H1 (cell line): Measurements from ENCODE around the gene SH3RF2. TPM values are rescaled to one million over a fixed set of nuclear protein-coding genes. Genes with fewer than 3 reads are reported as not detected.

Source experiments
- CTCF ChIA-PET: fragments of 300-600 bp; sonication (Branson Sonifier 250); formaldehyde crosslinking; loops from one replicate; lab custom pipeline; 2021; ENCODE audit not compliant: partially characterized antibody; lab: Charles Lee
- POLR2A ChIA-PET: fragments of 300-600 bp; sonication (Branson Sonifier 250); formaldehyde crosslinking; loops from one replicate; lab custom pipeline; 2021; ENCODE audit warnings: inconsistent platforms; ENCODE audit not compliant: partially characterized antibody; lab: Charles Lee
- DNase-seq, 2 experiments: peaks; one replicate each; pipeline versions ENCODE4 v3.0.0 to v3.0.0-alpha.2; 2010 to 2022; ENCODE audit warnings: low spot score in 2 of 2, low read depth in 1 of 2, mixed read lengths in 1 of 2
- FAIRE-seq: peaks from 2 replicates; lab custom pipeline; 2011; peaks lifted over from hg19 to GRCh38; lab: Jason Lieb, UNC
- H2AFZ ChIP-seq: 2 replicates; pipeline ENCODE4 v1.8.1; 2012; ENCODE audit warnings: low read length, inconsistent platforms
- H2AK5ac ChIP-seq: 2 replicates; pipeline ENCODE4 v1.6.1; 2013; ENCODE audit warnings: low read depth, low read length
- H2BK120ac ChIP-seq: replicated peaks from 2 replicates; pipeline ENCODE3; 2013; ENCODE audit warnings: low read depth, low read length, inconsistent platforms
- H2BK12ac ChIP-seq: 2 replicates; pipeline ENCODE4 v1.6.1; 2013; ENCODE audit warnings: low read depth, low read length
- H2BK15ac ChIP-seq: 2 replicates; pipeline ENCODE4 v1.6.1; 2013; ENCODE audit warnings: low read length
- H2BK20ac ChIP-seq: 2 replicates; pipeline ENCODE4 v1.6.1; 2013; ENCODE audit warnings: low read length
- H2BK5ac ChIP-seq: 2 replicates; pipeline ENCODE4 v1.6.1; 2013; ENCODE audit warnings: low read depth, low read length
- H3K14ac ChIP-seq: 2 replicates; pipeline ENCODE4 v1.6.1; 2013; ENCODE audit warnings: inconsistent platforms; ENCODE audit not compliant: insufficient read length
- H3K18ac ChIP-seq: 2 replicates; pipeline ENCODE4 v1.6.1; 2013; ENCODE audit warnings: low read length; ENCODE audit errors: extremely low read depth
- H3K23ac ChIP-seq: 2 replicates; pipeline ENCODE4 v1.6.1; 2013; ENCODE audit warnings: inconsistent platforms; ENCODE audit not compliant: insufficient read length
- H3K23me2 ChIP-seq: 2 replicates; pipeline ENCODE4 v1.6.1; 2013; ENCODE audit warnings: low read depth, low read length
- H3K27ac ChIP-seq: 2 replicates; pipeline ENCODE4 v1.6.1; 2011; ENCODE audit warnings: low read depth, low read length, inconsistent platforms
- H3K27me3 ChIP-seq, 4 experiments: replicated peaks in 1 of 4; 1 replicate in 1 of 4; 2 replicates in 3 of 4; pipeline versions ENCODE4 v1.6.1 to v1.8.1; 2011 to 2013; ENCODE audit warnings: low read length in 3 of 4, mild to moderate bottlenecking in 3 of 4, inconsistent platforms in 2 of 4, mixed read lengths in 2 of 4, moderate library complexity in 1 of 4; ENCODE audit not compliant: control insufficient read depth in 3 of 4, insufficient read depth in 3 of 4; ENCODE audit errors: extremely low read depth in 1 of 4
- H3K36me3 ChIP-seq, 4 experiments: 2 replicates each; pipeline versions ENCODE4 v1.6.1 to v1.8.1; 2011 to 2013; ENCODE audit warnings: mild to moderate bottlenecking in 4 of 4, low read length in 3 of 4, moderate library complexity in 2 of 4, control low read depth in 1 of 4, inconsistent platforms in 1 of 4; ENCODE audit not compliant: insufficient read depth in 4 of 4, control insufficient read depth in 2 of 4
- H3K4ac ChIP-seq: replicated peaks from 2 replicates; pipeline ENCODE3; 2013; ENCODE audit warnings: low read length, low read depth, mixed read lengths, inconsistent platforms; ENCODE audit not compliant: insufficient read length
- H3K4me1 ChIP-seq, 4 experiments: replicated peaks in 1 of 4; 1 replicate in 1 of 4; 2 replicates in 3 of 4; pipeline versions ENCODE4 v1.6.1 to v1.8.1; 2011 to 2013; ENCODE audit warnings: low read length in 3 of 4, inconsistent platforms in 2 of 4, mixed read lengths in 1 of 4; ENCODE audit not compliant: insufficient read depth in 4 of 4, control insufficient read depth in 3 of 4
- H3K4me2 ChIP-seq, 2 experiments: 2 replicates each; pipeline versions ENCODE4 v1.6.1 to v1.8.1; 2011 to 2013; ENCODE audit warnings: low read depth in 2 of 2, low read length in 2 of 2, control low read depth in 1 of 2, inconsistent platforms in 1 of 2, mild to moderate bottlenecking in 1 of 2; ENCODE audit not compliant: insufficient read depth in 1 of 2
- H3K4me3 ChIP-seq, 4 experiments: fragments of 200-600, 300-600 bp in 1 of 4; sonication (generic), shearing (Covaris generic), sonication (Bioruptor Twin) in 1 of 4; 2 replicates each; pipeline versions ENCODE4 v1.5.1 to v1.8.1; 2011 to 2016; ENCODE audit warnings: low read length in 4 of 4, low read depth in 3 of 4, control low read depth in 2 of 4, inconsistent platforms in 2 of 4, mild to moderate bottlenecking in 2 of 4, mixed read lengths in 1 of 4, moderate library complexity in 1 of 4; ENCODE audit not compliant: insufficient read depth in 2 of 4; ENCODE audit errors: extremely low read depth in 1 of 4
- H3K56ac ChIP-seq: replicated peaks from 2 replicates; pipeline ENCODE3; 2013; ENCODE audit warnings: low read depth, mild to moderate bottlenecking, mixed read lengths, low read length, inconsistent platforms; ENCODE audit not compliant: insufficient read length
- H3K79me1 ChIP-seq: 2 replicates; pipeline ENCODE4 v1.6.1; 2013; ENCODE audit warnings: low read depth, low read length, control low read depth
- H3K79me2 ChIP-seq, 2 experiments: 2 replicates each; pipeline versions ENCODE4 v1.6.1 to v1.8.1; 2012 to 2013; ENCODE audit warnings: low read length in 2 of 2, mild to moderate bottlenecking in 2 of 2, inconsistent platforms in 1 of 2; ENCODE audit not compliant: insufficient read depth in 2 of 2, control insufficient read depth in 1 of 2
- H3K9ac ChIP-seq, 4 experiments: replicated peaks in 1 of 4; 1 replicate in 1 of 4; 2 replicates in 3 of 4; pipeline versions ENCODE4 v1.6.1 to v1.8.1; 2011 to 2013; ENCODE audit warnings: low read depth in 3 of 4, low read length in 3 of 4, control low read depth in 2 of 4, mild to moderate bottlenecking in 2 of 4, moderate library complexity in 2 of 4, inconsistent platforms in 1 of 4; ENCODE audit errors: extremely low read depth in 1 of 4
- H3K9me3 ChIP-seq, 2 experiments: 2 replicates each; pipeline versions ENCODE4 v1.6.1 to v1.8.1; 2012 to 2013; ENCODE audit warnings: mild to moderate bottlenecking in 2 of 2, moderate library complexity in 2 of 2, control low read depth in 1 of 2, inconsistent platforms in 1 of 2, low read depth in 1 of 2, low read length in 1 of 2, mixed read lengths in 1 of 2; ENCODE audit not compliant: insufficient read depth in 2 of 2
- H4K20me1 ChIP-seq, 2 experiments: replicated peaks in 1 of 2; 2 replicates each; pipeline versions ENCODE3 to v1.8.1; 2011 to 2013; ENCODE audit warnings: inconsistent platforms in 2 of 2, low read length in 2 of 2, mild to moderate bottlenecking in 1 of 2; ENCODE audit not compliant: insufficient read depth in 2 of 2, control insufficient read depth in 1 of 2
- H4K5ac ChIP-seq: 2 replicates; pipeline ENCODE4 v1.6.1; 2013; ENCODE audit warnings: low read length, low read depth, mixed read lengths, inconsistent platforms; ENCODE audit not compliant: insufficient read length
- H4K8ac ChIP-seq: 2 replicates; pipeline ENCODE4 v1.8.0; 2013; ENCODE audit warnings: mild to moderate bottlenecking, moderate library complexity, low read length, inconsistent platforms; ENCODE audit not compliant: insufficient read depth; ENCODE audit errors: extremely low read depth
- H4K91ac ChIP-seq: replicated peaks from 2 replicates; pipeline ENCODE3; 2013; ENCODE audit warnings: low read length, mixed read lengths, inconsistent platforms; ENCODE audit not compliant: insufficient read length
- BACH1 ChIP-seq: IDR thresholded peaks from 2 replicates; pipeline ENCODE4 v1.6.1; 2012; ENCODE audit warnings: low read length, improper control_type of control experiment
- CEBPB ChIP-seq: IDR thresholded peaks from 2 replicates; pipeline ENCODE4 v1.6.1; 2012; ENCODE audit warnings: low read depth, low read length
- CREB1 ChIP-seq: IDR thresholded peaks from 2 replicates; pipeline ENCODE4 v1.6.1; 2012; ENCODE audit warnings: inconsistent platforms
- CTBP2 ChIP-seq: IDR thresholded peaks from 2 replicates; pipeline ENCODE4 v1.7.0; 2011; ENCODE audit warnings: borderline replicate concordance, mild to moderate bottlenecking, moderate library complexity, mixed read lengths, low read length; ENCODE audit not compliant: insufficient read depth, insufficient read length
- E2F6 ChIP-seq: IDR thresholded peaks from 2 replicates; pipeline ENCODE4 v1.6.1; 2012; ENCODE audit warnings: inconsistent platforms
- KDM4A ChIP-seq: IDR thresholded peaks from one replicate; pipeline ENCODE4 v1.7.1; 2012; ENCODE audit warnings: low read depth, mild to moderate bottlenecking, moderate library complexity, low read length, inconsistent platforms; ENCODE audit not compliant: severe bottlenecking
- RBBP5 ChIP-seq: IDR thresholded peaks from 2 replicates; pipeline ENCODE4 v1.7.1; 2012; ENCODE audit warnings: low read depth, mild to moderate bottlenecking, inconsistent platforms, low read length, moderate library complexity, borderline replicate concordance
- RXRA ChIP-seq: IDR thresholded peaks from 2 replicates; pipeline ENCODE4 v1.6.1; 2011; ENCODE audit warnings: low read depth, mild to moderate bottlenecking, low read length, moderate library complexity; ENCODE audit not compliant: insufficient read depth
- SUZ12 ChIP-seq: fragments of 200-600 bp; sonication (generic); IDR thresholded peaks from 2 replicates; pipeline ENCODE4 v1.6.1; 2012; ENCODE audit warnings: mild to moderate bottlenecking, inconsistent platforms, low read length, moderate library complexity, mixed read lengths
- TAF1 ChIP-seq: IDR thresholded peaks from 2 replicates; pipeline ENCODE4 v1.6.1; 2011; ENCODE audit warnings: mild to moderate bottlenecking, low read depth, low read length
- TEAD4 ChIP-seq: IDR thresholded peaks from 2 replicates; pipeline ENCODE4 v1.6.1; 2012; ENCODE audit warnings: low read depth, low read length, inconsistent platforms, mixed read lengths
- YY1 ChIP-seq: IDR thresholded peaks from 2 replicates; pipeline ENCODE4 v1.6.1; 2011; ENCODE audit warnings: low read depth, mild to moderate bottlenecking, low read length
- WGBS, 2 experiments: shearing (Covaris generic) in 1 of 2; methylation state at CpG; one replicate each; pipeline versions ENCODE4 v1.1.6 to v1.1.7; 2013 to 2015; ENCODE audit warnings: low lambda C conversion rate in 2 of 2, mixed read lengths in 2 of 2, inconsistent platforms in 1 of 2, low coverage in 1 of 2, missing lambda C conversion rate in 1 of 2; ENCODE audit not compliant: insufficient replicate concordance in 2 of 2, insufficient coverage in 1 of 2, insufficient read length in 1 of 2; ENCODE audit errors: extremely low coverage in 1 of 2, missing lambda C conversion rate in 1 of 2; 5-methylcytosine and 5-hydroxymethylcytosine counted together
- polyA plus RNA-seq, 7 experiments: library from polyadenylated mRNA; depleted of rRNA in 3 of 7; stranded (reverse) in 5 of 7; unstranded in 2 of 7; fragments of >200 nt in 5 of 7; fragments of 200-250 nt in 2 of 7; gene quantifications; 1 replicate in 5 of 7; 2 replicates in 1 of 7; 4 replicates in 1 of 7; pipeline versions ENCODE4 v1.2.1 to v1.2.3, GENCODE V29; 2011 to 2013; ENCODE audit warnings: missing spikeins in 2 of 7, mixed read lengths in 2 of 7
- total RNA-seq: library from RNA; stranded (reverse); fragmentation: NEBNext Ultra II Directional; extraction: Animal tissue kit (Norgen Biotek cat#: 25700); gene quantifications from 2 replicates; pipeline ENCODE4 v1.2.1, GENCODE V29; 2021

SH3RF2 gene
- total and polyA plus RNA-seq, 2 of the 8 experiments (the other 6 are each of a cell fraction or from before 2014, with no cell fraction given) = 0.80 to 0.95 TPM

DNA sequence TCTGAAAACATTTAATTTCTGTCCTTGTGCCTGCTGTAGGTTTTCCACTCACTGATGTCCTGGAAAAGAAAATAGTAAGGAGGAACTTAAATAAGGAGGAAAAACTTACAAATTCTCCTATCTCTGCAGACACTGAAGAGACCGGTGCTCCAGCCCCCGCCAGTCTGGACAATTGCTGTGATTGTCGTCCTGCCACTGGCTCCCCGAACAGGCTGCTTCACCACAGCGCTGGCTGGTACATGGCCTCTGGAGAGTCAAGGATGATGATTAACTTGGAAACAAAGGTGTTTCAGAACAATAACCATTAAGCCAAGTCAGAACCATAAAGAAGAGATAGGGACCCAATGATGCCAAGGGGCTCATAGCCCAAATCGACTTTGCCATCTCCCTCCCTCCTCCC lies 161.7 kb downstream of the SH3RF2 start:
- H4K5ac ChIP-seq = no peak overlapping the region
- H2AFZ ChIP-seq = no peak overlapping the region
- H3K79me1 ChIP-seq = no peaks in the 10 kb centered on the region
- no peaks in the 10 kb centered on the region for H3K36me3 ChIP-seq
- H2BK5ac ChIP-seq = no peak overlapping the region
- H3K4me1 ChIP-seq = peaks cover 0 to 10% (median 3%) of the 10 kb centered on the region in 4 experiments; a peak in 3 of 7 replicates
- H2BK15ac ChIP-seq = no peak overlapping the region
- H3K4me3 ChIP-seq = no peak overlapping the region
- no peak overlapping the region for H3K23ac ChIP-seq
- H3K23me2 ChIP-seq = no peaks in the 10 kb centered on the region
- H3K79me2 ChIP-seq = no peaks in the 10 kb centered on the region
- no peak overlapping the region for H4K91ac ChIP-seq
- no peak overlapping the region for H4K8ac ChIP-seq
- H3K4ac ChIP-seq = no peak overlapping the region
- no peak overlapping the region for H2BK12ac ChIP-seq
- no peak overlapping the region for H3K4me2 ChIP-seq
- H3K27ac ChIP-seq = no peak overlapping the region
- no peaks in the 10 kb centered on the region for H4K20me1 ChIP-seq
- CTCF ChIA-PET = no interaction called here
- no peak overlapping the region for H3K56ac ChIP-seq
- no peak overlapping the region for H2BK20ac ChIP-seq
- POLR2A ChIA-PET = no interaction called here
- WGBS, 2 experiments = 96% methylated on average over 6 of the region's 6 CpGs; no CpG with 5 or more reads in 1 of the 2 experiments
- no peak overlapping the region for H3K14ac ChIP-seq
- no peaks in the 10 kb centered on the region for H3K9me3 ChIP-seq
- TF ChIP-seq BACH1 (no peak), CTBP2 (no peak), KDM4A (no peak), E2F6 (no peak), CREB1 (no peak), CEBPB (no peak), SUZ12 (no peak), RXRA (no peak), YY1 (no peak), RBBP5 (no peak), TEAD4 (no peak), TAF1 (no peak)
- no peak overlapping the region for H3K18ac ChIP-seq
- H3K9ac ChIP-seq = no peak overlapping the region
- no peak overlapping the region for H2AK5ac ChIP-seq
- H2BK120ac ChIP-seq = no peak overlapping the region
- no peaks in the 10 kb centered on the region for H3K27me3 ChIP-seq
- FAIRE-seq (no peak), DNase-seq (no peak)
